ENCODE results near the gene SKIC3.

Gene SKIC3

GRCh38 chr5:95530416-95530815, 24.4 kb downstream of the SKIC3 start:
- no peak for DNase-seq

DNA sequence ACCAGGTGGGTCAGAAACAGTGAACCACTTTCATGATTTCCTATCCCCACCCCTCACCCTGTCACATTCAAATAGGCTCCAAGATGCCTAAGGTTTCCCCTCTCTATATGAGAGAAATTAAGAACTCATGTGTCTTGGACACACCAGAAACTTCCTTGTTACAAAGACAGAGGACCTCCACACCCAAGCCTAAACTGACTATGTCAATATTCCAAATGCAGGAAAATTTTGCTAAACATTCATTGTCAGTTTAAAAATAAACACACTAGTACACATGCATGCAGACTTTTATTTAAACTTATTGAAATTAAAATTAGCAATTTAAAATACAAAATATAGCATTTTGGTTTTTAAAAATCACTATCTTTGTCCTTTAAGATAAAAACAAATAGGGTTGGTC, 26.2 kb downstream of the SKIC3 start:
- no peak for DNase-seq

DNA sequence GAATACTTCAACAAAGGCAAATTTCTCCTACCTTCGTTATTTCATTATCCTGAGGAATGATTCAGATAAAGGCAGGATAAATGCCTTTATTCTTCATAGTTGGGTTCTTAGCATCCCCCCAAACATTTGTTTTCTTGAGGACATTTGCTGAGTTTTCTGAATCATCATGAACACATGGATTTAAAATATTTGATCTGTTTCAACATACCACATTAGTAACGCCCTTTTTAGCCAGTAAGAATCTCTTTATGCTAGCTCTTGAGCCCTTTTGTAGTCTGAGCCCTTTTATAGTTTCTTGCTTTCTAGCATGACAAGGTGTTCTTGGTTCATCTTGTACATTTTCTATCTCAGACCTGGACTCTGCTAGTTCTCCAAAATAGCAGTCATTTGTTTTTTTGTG, 27.9 kb downstream of the SKIC3 start:
- DNase-seq, result no peak

DNA sequence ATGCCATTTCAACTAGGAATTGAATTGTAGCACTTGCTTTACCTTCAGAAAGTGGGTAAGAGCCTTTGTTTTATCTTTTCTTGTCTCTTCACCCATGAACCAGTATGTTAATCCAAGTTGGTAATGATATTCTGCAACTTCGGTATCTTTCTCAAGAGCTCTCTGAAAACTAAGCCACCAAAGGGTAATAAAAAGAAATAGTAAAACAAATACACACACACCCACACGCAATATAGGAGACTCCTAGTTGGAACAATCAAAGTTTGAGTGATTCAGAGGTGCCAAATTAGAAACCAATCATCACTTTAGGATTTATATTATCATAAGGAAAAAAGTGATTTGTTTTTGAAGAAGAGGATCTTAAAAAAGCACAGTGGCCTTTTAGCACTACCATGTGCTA, 30.4 kb downstream of the SKIC3 start:
- DNase-seq, result no peak

DNA sequence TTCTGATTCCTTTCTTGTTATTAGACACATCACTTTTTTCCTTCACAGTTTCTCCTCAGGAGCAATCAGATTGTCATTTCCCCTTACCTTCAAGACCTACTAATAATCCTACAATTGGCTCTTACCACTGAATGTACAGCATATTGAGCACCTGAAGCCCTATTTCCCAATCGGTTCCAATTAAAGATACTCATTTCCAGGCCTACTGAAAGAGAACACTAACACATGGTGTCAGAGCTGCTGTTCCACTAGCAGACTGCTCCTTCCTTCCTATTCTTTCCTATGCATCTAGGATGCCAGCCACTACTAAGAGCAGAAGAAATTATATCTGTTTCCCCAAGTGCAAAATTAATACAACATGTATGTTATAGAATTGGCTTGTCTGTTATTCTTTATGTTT, 34.6 kb downstream of the SKIC3 start:
- DNase-seq, result no peak

GRCh38 chr5:95519681-95520080, 35.1 kb downstream of the SKIC3 start:
- DNase-seq, result no peak

- DNase-seq, result no peak
Observed at GRCh38 chr5:95519151-95519550, 35.6 kb downstream of the SKIC3 start.

- no peak for DNase-seq
Observed at GRCh38 chr5:95518417-95518816, 36.4 kb downstream of the SKIC3 start.

- no peak for DNase-seq
Observed at GRCh38 chr5:95511606-95512005, 43.2 kb downstream of the SKIC3 start.

GRCh38 chr5:95508550-95508949, 46.2 kb downstream of the SKIC3 start:
- DNase-seq, result no peak
